HEK293 (cell line): ENCODE results near the gene HSD17B7.

Experiments
- CTCF ChIP-seq: fragments of 450-650 bp; formaldehyde crosslinking; IDR thresholded peaks from 2 replicates; pipeline ENCODE4 v1.5.1; 2016; ENCODE audit warnings: missing biosample characterization, missing genetic modification characterization
- ELK4 ChIP-seq: IDR thresholded peaks from 2 replicates; pipeline ENCODE4 v1.6.1; 2011; ENCODE audit warnings: mild to moderate bottlenecking, low read depth, low read length, borderline replicate concordance
- ZNF274 ChIP-seq, 2 experiments: fragments of 200-500 bp in 1 of 2; fragments of 450-650 bp in 1 of 2; sonication (Bioruptor generic) in 1 of 2; formaldehyde crosslinking in 1 of 2; IDR thresholded peaks; 2 replicates each; pipeline versions ENCODE4 v1.5.1 to v1.6.1; 2014 to 2016; ENCODE audit warnings: borderline replicate concordance in 1 of 2, inconsistent platforms in 1 of 2, low read length in 1 of 2, missing biosample characterization in 1 of 2, missing genetic modification characterization in 1 of 2
- ZNF510 ChIP-seq: fragments of 450-650 bp; formaldehyde crosslinking; IDR thresholded peaks from 2 replicates; pipeline ENCODE4 v1.5.1; 2018; ENCODE audit warnings: mild to moderate bottlenecking, missing genetic modification characterization, missing biosample characterization; ENCODE audit not compliant: insufficient replicate concordance
- ZNF639 ChIP-seq: fragments of 450-650 bp; formaldehyde crosslinking; IDR thresholded peaks from 2 replicates; pipeline ENCODE4 v1.5.1; 2016; ENCODE audit warnings: missing biosample characterization, missing genetic modification characterization

GRCh38 chr1:162855461-162856150 is 65.1 kb downstream of the HSD17B7 start:
- TF ChIP-seq ZNF639 (tag by site-specific recombination) (no peak), ZNF274 (IDR thresholded peaks at IDR 0.05; ENCODE audit: low read length) (no peak), ZNF274 (tag by site-specific recombination; IDR thresholded peaks at IDR 0.05; ENCODE audit: borderline replicate concordance) (no peak), ELK4 (no peak), CTCF (tag by site-specific recombination) (no peak), ZNF510 (no peak)
